ENCODE data around the gene FHIT. TPM values are rescaled to one million over a fixed set of nuclear protein-coding genes. Genes with fewer than 3 reads are reported as not detected.

Gene FHIT
- total RNA-seq, 2 donors from 2014 or later = 6.8 to 12.3 TPM

DNA sequence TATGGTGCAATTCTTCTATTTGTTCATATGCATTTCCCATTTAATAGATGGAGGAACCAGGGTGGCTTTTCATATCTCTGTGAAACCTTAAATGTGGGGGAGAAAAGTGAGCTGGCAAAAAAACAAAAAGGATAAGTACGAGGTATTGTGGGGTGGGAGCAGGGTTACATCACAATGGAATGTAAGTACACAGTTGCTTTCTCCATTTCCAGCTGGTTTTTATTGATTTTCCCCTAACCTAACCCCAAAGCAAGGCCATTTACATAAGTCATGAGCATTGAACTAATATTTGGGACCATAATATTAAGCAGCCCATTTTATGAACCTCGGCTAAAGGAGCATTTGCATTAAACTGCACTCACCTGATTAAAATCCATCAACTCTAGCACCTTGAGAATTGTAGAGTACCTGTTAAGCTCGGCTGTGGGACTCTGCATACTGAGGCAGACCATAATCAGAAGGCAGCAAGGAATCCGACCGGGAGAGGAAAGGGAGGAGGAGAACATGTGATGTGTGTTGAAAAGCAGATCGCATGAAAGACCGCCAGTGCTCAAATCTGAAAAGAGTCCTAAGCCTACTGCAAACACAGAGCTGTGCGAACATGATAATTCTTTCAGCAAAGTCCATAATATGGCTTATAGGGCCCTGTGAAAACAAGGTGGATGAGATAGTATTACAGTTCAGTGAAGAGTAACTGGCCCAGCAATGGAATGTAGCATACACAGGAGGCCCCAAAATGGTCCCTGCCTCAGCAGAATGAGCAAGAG, 513.4 kb downstream of the FHIT start:
- TF ChIP-seq, protein P1, sequence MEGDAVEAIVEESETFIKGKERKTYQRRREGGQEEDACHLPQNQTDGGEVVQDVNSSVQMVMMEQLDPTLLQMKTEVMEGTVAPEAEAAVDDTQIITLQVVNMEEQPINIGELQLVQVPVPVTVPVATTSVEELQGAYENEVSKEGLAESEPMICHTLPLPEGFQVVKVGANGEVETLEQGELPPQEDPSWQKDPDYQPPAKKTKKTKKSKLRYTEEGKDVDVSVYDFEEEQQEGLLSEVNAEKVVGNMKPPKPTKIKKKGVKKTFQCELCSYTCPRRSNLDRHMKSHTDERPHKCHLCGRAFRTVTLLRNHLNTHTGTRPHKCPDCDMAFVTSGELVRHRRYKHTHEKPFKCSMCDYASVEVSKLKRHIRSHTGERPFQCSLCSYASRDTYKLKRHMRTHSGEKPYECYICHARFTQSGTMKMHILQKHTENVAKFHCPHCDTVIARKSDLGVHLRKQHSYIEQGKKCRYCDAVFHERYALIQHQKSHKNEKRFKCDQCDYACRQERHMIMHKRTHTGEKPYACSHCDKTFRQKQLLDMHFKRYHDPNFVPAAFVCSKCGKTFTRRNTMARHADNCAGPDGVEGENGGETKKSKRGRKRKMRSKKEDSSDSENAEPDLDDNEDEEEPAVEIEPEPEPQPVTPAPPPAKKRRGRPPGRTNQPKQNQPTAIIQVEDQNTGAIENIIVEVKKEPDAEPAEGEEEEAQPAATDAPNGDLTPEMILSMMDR (conservative IDR thresholded peaks at IDR 0.05) = no peak
- Mint-ChIP-seq H3K36me3 (ENCODE audit: low read depth) (no peaks in the 10 kb centered on the region), H3K9me3 (no peaks in the 10 kb centered on the region), H3K4me1 (peaks cover 10% of the 10 kb centered on the region), H3K4me3 (no peak overlapping the region), H3K27ac (no peak overlapping the region), H3K27me3 (ENCODE audit: insufficient read depth) (no peaks in the 10 kb centered on the region)
- Histone ChIP-seq H3K27me3 (ENCODE audit: control insufficient read depth, insufficient read depth, low read length, poor library complexity, severe bottlenecking) (no peaks in the 10 kb centered on the region), H3K4me3 (ENCODE audit: low read length) (no peak overlapping the region), H3K4me1 (ENCODE audit: control insufficient read depth, insufficient read depth, low read length) (peaks cover 3% of the 10 kb centered on the region), H3K36me3 (ENCODE audit: control insufficient read depth, insufficient read depth, low read length) (no peaks in the 10 kb centered on the region), H3K9me3 (ENCODE audit: control insufficient read depth, low read length) (no peaks in the 10 kb centered on the region), H3K9ac (ENCODE audit: extremely low read depth, low read length, poor library complexity, severe bottlenecking) (no peak overlapping the region), H3K27ac (ENCODE audit: low read depth, low read length) (no peak overlapping the region)
- no peak for DNase-seq
- 91 to 92% methylated on average over 4 to 8 of the region's 8 CpGs for WGBS, 2 experiments (ENCODE audit: insufficient coverage in 1 of 2, insufficient read length in 1 of 2)

GRCh38 chr3:60730371-60730770, 520.9 kb downstream of the FHIT start:
- Histone ChIP-seq H3K4me1 (ENCODE audit: control insufficient read depth, insufficient read depth, low read length) (no peaks in the 10 kb centered on the region), H3K9ac (ENCODE audit: extremely low read depth, low read length, poor library complexity, severe bottlenecking) (no peak overlapping the region), H3K9me3 (ENCODE audit: control insufficient read depth, low read length) (no peaks in the 10 kb centered on the region), H3K27me3 (ENCODE audit: control insufficient read depth, insufficient read depth, low read length, poor library complexity, severe bottlenecking) (no peaks in the 10 kb centered on the region), H3K4me3 (ENCODE audit: low read length) (no peak overlapping the region), H3K36me3 (ENCODE audit: control insufficient read depth, insufficient read depth, low read length) (no peaks in the 10 kb centered on the region), H3K27ac (ENCODE audit: low read depth, low read length) (no peak overlapping the region)
- no peaks in the 10 kb centered on the region for H3K36me3 Mint-ChIP-seq (ENCODE audit: low read depth)
- H3K27me3 Mint-ChIP-seq (ENCODE audit: insufficient read depth) = no peaks in the 10 kb centered on the region
- H3K4me1 Mint-ChIP-seq = no peaks in the 10 kb centered on the region
- no peak overlapping the region for H3K4me3 Mint-ChIP-seq
- TF ChIP-seq, protein P1 (conservative IDR thresholded peaks at IDR 0.05) = no peak
- H3K27ac Mint-ChIP-seq = no peak overlapping the region
- 92 to 96% methylated on average over 4 to 9 of the region's 9 CpGs for WGBS, 2 experiments (ENCODE audit: insufficient coverage in 1 of 2, insufficient read length in 1 of 2)
- no peaks in the 10 kb centered on the region for H3K9me3 Mint-ChIP-seq
- DNase-seq = no peak

DNA sequence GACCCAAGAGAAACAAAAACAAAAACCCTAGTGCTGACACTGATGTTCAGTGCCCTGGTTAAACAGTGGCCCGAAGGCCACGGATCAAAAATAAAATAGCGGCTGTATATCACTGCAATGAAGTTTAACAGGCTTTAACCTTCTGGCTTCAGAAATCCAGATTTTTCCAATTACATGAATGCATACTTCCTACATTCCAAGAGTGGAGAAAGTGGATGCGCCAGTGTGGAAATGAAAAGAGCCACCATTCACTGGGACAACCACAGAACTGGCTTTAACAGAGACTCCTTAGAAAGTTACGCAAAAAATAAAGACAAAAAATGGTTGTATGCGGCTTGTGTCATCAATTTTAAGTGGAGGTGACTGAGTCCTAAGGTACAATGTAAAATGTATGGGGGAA, 522.2 kb downstream of the FHIT start:
- WGBS, 2 experiments (ENCODE audit: insufficient coverage in 1 of 2, insufficient read length in 1 of 2) = 95 to 98% methylated on average over 5 to 6 of the region's 6 CpGs
- H3K36me3 ChIP-seq (ENCODE audit: control insufficient read depth, insufficient read depth, low read length) = no peaks in the 10 kb centered on the region
- TF ChIP-seq, protein P1 (conservative IDR thresholded peaks at IDR 0.05) = no peak

More for the DNA sequence above, 522.2 kb downstream of the FHIT start:
- Mint-ChIP-seq H3K4me3 (no peak overlapping the region), H3K36me3 (ENCODE audit: low read depth) (no peaks in the 10 kb centered on the region), H3K4me1 (no peaks in the 10 kb centered on the region), H3K27ac (no peak overlapping the region), H3K27me3 (ENCODE audit: insufficient read depth) (no peaks in the 10 kb centered on the region), H3K9me3 (no peaks in the 10 kb centered on the region)
- Histone ChIP-seq H3K4me3 (ENCODE audit: low read length) (no peak overlapping the region), H3K27ac (ENCODE audit: low read depth, low read length) (no peak overlapping the region), H3K9ac (ENCODE audit: extremely low read depth, low read length, poor library complexity, severe bottlenecking) (no peak overlapping the region), H3K27me3 (ENCODE audit: control insufficient read depth, insufficient read depth, low read length, poor library complexity, severe bottlenecking) (no peaks in the 10 kb centered on the region), H3K4me1 (ENCODE audit: control insufficient read depth, insufficient read depth, low read length) (no peaks in the 10 kb centered on the region), H3K9me3 (ENCODE audit: control insufficient read depth, low read length) (no peaks in the 10 kb centered on the region)
- no peak for DNase-seq
